HepG2 (cell line): ENCODE data around the gene AFTPH. TPM values are rescaled to one million over a fixed set of nuclear protein-coding genes. Genes with fewer than 3 reads are reported as not detected.

Source experiments
- ATAC-seq: fragments of 200-7000 bp; cut with Tn5 transposase; 3 replicates; pipeline ENCODE4 v1.9.1; 2020; ENCODE audit warnings: mild to moderate bottlenecking, moderate library complexity
- BruUV-seq: library from RNA; stranded (reverse); fragments of 400-500 nt; replicated peaks from 2 replicates; lab custom pipeline; 2021; lab: Mats Ljungman, UMichigan
- CTCF ChIA-PET: fragments of 300-600 bp; formaldehyde crosslinking; extraction: SDS; loops from one replicate; lab custom pipeline; 2021; ENCODE audit warnings: low total read pairs, inconsistent platforms, low intra/inter-chr PET ratio; lab: Yijun Ruan, JAX
- POLR2A ChIA-PET: fragments of 350-600 bp; sonication (Branson Sonifier 250); formaldehyde crosslinking; loops from one replicate; lab custom pipeline; 2020; ENCODE audit warnings: antibody characterized with exemption, inconsistent platforms; lab: Yijun Ruan, JAX
- DNase-seq: peaks from one replicate; pipeline ENCODE4 v3.0.0-alpha.2; 2015; ENCODE audit warnings: low spot score
- FAIRE-seq: peaks from 3 replicates; lab custom pipeline; 2011; peaks lifted over from hg19 to GRCh38; lab: Jason Lieb, UNC
- H2AFZ ChIP-seq: one replicate; pipeline ENCODE4 v1.6.1; 2011; ENCODE audit warnings: low read length, inconsistent platforms
- H3K27ac ChIP-seq: fragments of 300-600 bp; 3 replicates; pipeline ENCODE4 v1.8.0; 2011; ENCODE audit warnings: mixed run types, mild to moderate bottlenecking, mixed read lengths, low read length, inconsistent platforms; ENCODE audit not compliant: insufficient read depth; ENCODE audit errors: extremely low read length
- H3K27me3 ChIP-seq, 2 experiments: fragments of 200-600 bp in 1 of 2; 2 replicates in 1 of 2; 3 replicates in 1 of 2; pipeline versions ENCODE4 v1.6.0 to v1.8.0; 2011; ENCODE audit warnings: low read length in 2 of 2, mild to moderate bottlenecking in 2 of 2, moderate library complexity in 2 of 2, inconsistent platforms in 1 of 2; ENCODE audit not compliant: insufficient read depth in 2 of 2, control insufficient read depth in 1 of 2
- H3K36me3 ChIP-seq, 2 experiments: fragments of 200-600 bp in 1 of 2; replicated peaks in 1 of 2; 2 replicates in 1 of 2; 3 replicates in 1 of 2; pipeline versions ENCODE4 v1.5.1 to v1.8.0; 2011; ENCODE audit warnings: low read length in 2 of 2, inconsistent platforms in 1 of 2; ENCODE audit not compliant: insufficient read depth in 2 of 2, control insufficient read depth in 1 of 2
- H3K4me1 ChIP-seq: 2 replicates; pipeline ENCODE4 v1.5.1; 2012; ENCODE audit warnings: low read length, inconsistent platforms; ENCODE audit not compliant: insufficient read depth
- H3K4me2 ChIP-seq: 2 replicates; pipeline ENCODE4 v1.6.0; 2011; ENCODE audit warnings: low read depth, low read length, inconsistent platforms
- H3K4me3 ChIP-seq, 3 experiments: fragments of 200-600 bp in 1 of 3; sonication (generic), shearing (Covaris generic) in 1 of 3; replicated peaks in 1 of 3; 2 replicates each; pipeline ENCODE4 v1.5.1; 2011 to 2016; ENCODE audit warnings: low read length in 3 of 3, inconsistent platforms in 2 of 3, low read depth in 2 of 3, mild to moderate bottlenecking in 2 of 3, control low read depth in 1 of 3, mixed read lengths in 1 of 3; ENCODE audit not compliant: insufficient read depth in 1 of 3
- H3K79me2 ChIP-seq: one replicate; pipeline ENCODE4 v1.6.1; 2011; ENCODE audit warnings: low read length, inconsistent platforms; ENCODE audit not compliant: insufficient read depth
- H3K9ac ChIP-seq: 2 replicates; pipeline ENCODE4 v1.6.0; 2011; ENCODE audit warnings: mild to moderate bottlenecking, low read depth, low read length, inconsistent platforms; ENCODE audit not compliant: insufficient read depth
- H3K9me3 ChIP-seq: 2 replicates; pipeline ENCODE4 v1.5.1; 2012; ENCODE audit warnings: mild to moderate bottlenecking, low read length
- H4K20me1 ChIP-seq: 2 replicates; pipeline ENCODE4 v1.6.0; 2011; ENCODE audit warnings: inconsistent platforms, mild to moderate bottlenecking, low read length, moderate library complexity; ENCODE audit not compliant: insufficient read depth
- ASH2L ChIP-seq: fragments of 300-600, 200-600 bp; sonication (generic); IDR thresholded peaks from 2 replicates; pipeline ENCODE4 v1.7.0; 2017; ENCODE audit warnings: low read depth, mild to moderate bottlenecking, moderate library complexity, mixed read lengths, low read length; ENCODE audit not compliant: insufficient read length
- ATF4 ChIP-seq, 2 experiments: fragments of 450-650 bp in 1 of 2; sonication (generic) in 1 of 2; formaldehyde crosslinking; IDR thresholded peaks; 2 replicates each; pipeline versions ENCODE4 v1.5.0 to v1.8.0; 2020 to 2022; ENCODE audit warnings: mild to moderate bottlenecking in 1 of 2, missing genetic modification reagents in 1 of 2
- CENPT ChIP-seq: sonication (generic); formaldehyde crosslinking; IDR thresholded peaks from 2 replicates; pipeline ENCODE4 v1.8.0; 2022; ENCODE audit warnings: low read depth, mild to moderate bottlenecking, moderate library complexity, missing genetic modification reagents
- MLLT10 ChIP-seq: sonication (generic); formaldehyde crosslinking; IDR thresholded peaks from 2 replicates; pipeline ENCODE4 v1.4.0; 2020; ENCODE audit warnings: missing genetic modification reagents
- THAP7 ChIP-seq: sonication (generic); formaldehyde crosslinking; IDR thresholded peaks from 2 replicates; pipeline ENCODE4 v1.8.1; 2023; ENCODE audit warnings: mild to moderate bottlenecking, missing genetic modification reagents
- XBP1 ChIP-seq: sonication (generic); formaldehyde crosslinking; IDR thresholded peaks from 2 replicates; pipeline ENCODE4 v1.5.0; 2020; ENCODE audit warnings: missing genetic modification reagents
- ZNF12 ChIP-seq: sonication (generic); formaldehyde crosslinking; IDR thresholded peaks from 2 replicates; pipeline ENCODE4 v1.5.0; 2020; ENCODE audit warnings: missing genetic modification reagents
- ZNF362 ChIP-seq: sonication (generic); formaldehyde crosslinking; IDR thresholded peaks from 2 replicates; pipeline ENCODE4 v1.4.0; 2020; ENCODE audit warnings: missing genetic modification reagents, mild to moderate bottlenecking, borderline replicate concordance
- ZNF629 ChIP-seq: sonication (generic); formaldehyde crosslinking; conservative IDR thresholded peaks from 2 replicates; pipeline ENCODE4 v1.5.0; 2020; ENCODE audit warnings: missing genetic modification reagents
- ZSCAN31 ChIP-seq: sonication (generic); formaldehyde crosslinking; IDR thresholded peaks from 2 replicates; pipeline ENCODE4 v1.5.0; 2020; ENCODE audit warnings: low read depth, mild to moderate bottlenecking, missing genetic modification reagents
- whole genome bisulfite sequencing: methylation state at CpG from one replicate; pipeline ENCODE4 v1.1.6; 2017; ENCODE audit warnings: low lambda C conversion rate; 5-methylcytosine and 5-hydroxymethylcytosine counted together
- in situ Hi-C: cut with HindIII; loops from 2 replicates; pipeline ENCODE4 v1.10.0; 2017; ENCODE audit warnings: low pct_unique_long_range_greater_than_20kb; ENCODE audit not compliant: extremely low pct_ligation_motif_present
- intact Hi-C: fragments of 100-400 bp; cut with micrococcal nuclease; formaldehyde crosslinking; loops from one replicate; pipeline ENCODE4 v1.10.0; 2022; ENCODE audit not compliant: unreplicated experiment
- polyA plus RNA-seq, 8 experiments: library from polyadenylated mRNA; depleted of rRNA in 3 of 8; stranded (reverse) in 7 of 8; unstranded in 1 of 8; fragments of >200 nt; fragmentation: Illumina TruSeq in 4 of 8; extraction: Trizol in 4 of 8; gene quantifications; 2 replicates each; pipeline versions ENCODE4 v1.2.1 to v1.2.3, GENCODE V29; 2011 to 2016; ENCODE audit warnings: low read depth in 4 of 8, missing spikeins in 1 of 8, mixed read lengths in 1 of 8; ENCODE audit not compliant: insufficient read depth in 1 of 8
- total RNA-seq, 5 experiments: library from RNA; depleted of rRNA; stranded (reverse); fragments of >200 nt; fragmentation: Illumina TruSeq; extraction: Trizol; gene quantifications; 2 replicates each; pipeline ENCODE4 v1.2.3, GENCODE V29; 2016; ENCODE audit warnings: low read depth in 1 of 5
- TF ChIP-seq, protein P1 (sequence below): sonication (generic); formaldehyde crosslinking; conservative IDR thresholded peaks from 2 replicates; pipeline ENCODE4 v1.8.1; 2023; ENCODE audit warnings: missing genetic modification reagents

Gene AFTPH
- total and polyA plus RNA-seq, 2 of the 13 experiments (the other 11 are each of a cell fraction or from before 2014, with no cell fraction given): 27.5 to 36.8 TPM

GRCh38 chr2:64479259-64480117 lies 44.6 kb upstream of the AFTPH start:
- H2AFZ ChIP-seq: no peak overlapping the region
- TF ChIP-seq ZSCAN31 (CRISPR knock-in tag) (peak; percentile 91), THAP7 (CRISPR knock-in tag) (no peak)
- in situ Hi-C loops: loop anchor here (10.0 kb wide), 1 partner anchor 425 kb away; no protein-coding TSS in a partner anchor

DNA sequence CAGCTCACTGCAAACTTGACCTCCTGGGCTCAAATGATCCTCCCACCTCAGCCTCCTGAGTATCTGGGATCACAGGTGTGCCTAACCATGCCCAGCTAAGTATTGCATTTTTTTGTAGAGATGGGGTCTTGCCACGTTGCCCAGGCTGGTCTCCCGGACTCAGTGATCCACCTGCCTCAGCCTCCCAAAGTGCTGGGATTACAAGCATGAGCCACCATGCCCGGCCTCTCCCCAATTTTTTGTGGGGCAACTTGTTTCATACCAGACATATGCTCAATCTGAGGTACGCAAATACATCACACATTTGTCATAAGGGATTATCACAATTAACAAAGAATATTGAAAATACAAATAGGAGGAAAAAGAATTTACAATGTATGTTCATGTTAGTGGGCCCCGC lies 42.5 kb upstream of the AFTPH start:
- BruUV-seq: no TSS peak
- Histone ChIP-seq H4K20me1 (no peaks in the 10 kb centered on the region), H3K4me3 (no peak overlapping the region), H3K4me2 (no peak overlapping the region), H3K9me3 (no peaks in the 10 kb centered on the region), H3K9ac (no peak overlapping the region), H2AFZ (no peak overlapping the region), H3K36me3 (no peaks in the 10 kb centered on the region), H3K27ac (no peak overlapping the region), H3K79me2 (no peaks in the 10 kb centered on the region), H3K27me3 (peaks cover 5 to 27% of the 10 kb centered on the region in 2 experiments; a peak in 3 of 5 replicates), H3K4me1 (0 out of 2 replicates have a peak, but pooled peaks cover 6% of the 10 kb centered on the region)
- intact Hi-C loops (no loop called here), in situ Hi-C loops (loop anchor here (10.0 kb wide), 1 partner anchor 427 kb away; no protein-coding TSS in a partner anchor)
- no peak for FAIRE-seq
- WGBS: 31% methylated on average over 4 of the region's 5 CpGs
- ChIA-PET POLR2A (no interaction called here), CTCF (no interaction called here)
- no peak for ATAC-seq
- no peak for DNase-seq
- TF ChIP-seq, protein P1, sequence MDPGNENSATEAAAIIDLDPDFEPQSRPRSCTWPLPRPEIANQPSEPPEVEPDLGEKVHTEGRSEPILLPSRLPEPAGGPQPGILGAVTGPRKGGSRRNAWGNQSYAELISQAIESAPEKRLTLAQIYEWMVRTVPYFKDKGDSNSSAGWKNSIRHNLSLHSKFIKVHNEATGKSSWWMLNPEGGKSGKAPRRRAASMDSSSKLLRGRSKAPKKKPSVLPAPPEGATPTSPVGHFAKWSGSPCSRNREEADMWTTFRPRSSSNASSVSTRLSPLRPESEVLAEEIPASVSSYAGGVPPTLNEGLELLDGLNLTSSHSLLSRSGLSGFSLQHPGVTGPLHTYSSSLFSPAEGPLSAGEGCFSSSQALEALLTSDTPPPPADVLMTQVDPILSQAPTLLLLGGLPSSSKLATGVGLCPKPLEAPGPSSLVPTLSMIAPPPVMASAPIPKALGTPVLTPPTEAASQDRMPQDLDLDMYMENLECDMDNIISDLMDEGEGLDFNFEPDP: no peak
- TF ChIP-seq XBP1 (CRISPR knock-in tag) (no peak), MLLT10 (no peak), ASH2L (no peak), ZNF362 (CRISPR knock-in tag) (no peak), ZNF12 (CRISPR knock-in tag) (no peak), CENPT (CRISPR knock-in tag) (no peak), ZNF629 (CRISPR knock-in tag) (no peak), ATF4 (CRISPR knock-in tag; IDR thresholded peaks at IDR 0.05) (no peak)

More at GRCh38 chr2:64479259-64480117, 44.6 kb upstream of the AFTPH start:
- BruUV-seq: no TSS peak
- intact Hi-C loops: no loop called here
- DNase-seq: no peak
- WGBS: 58% methylated on average over 10 of the region's 10 CpGs
- Histone ChIP-seq H3K79me2 (no peaks in the 10 kb centered on the region), H3K9me3 (no peaks in the 10 kb centered on the region), H4K20me1 (no peaks in the 10 kb centered on the region), H3K27ac (no peak overlapping the region), H3K9ac (no peak overlapping the region), H3K27me3 (peaks cover 0 to 12% of the 10 kb centered on the region in 2 experiments; a peak in 2 of 5 replicates), H3K4me1 (0 out of 2 replicates have a peak, but pooled peaks cover 6% of the 10 kb centered on the region), H3K36me3 (no peaks in the 10 kb centered on the region), H3K4me3 (no peak overlapping the region), H3K4me2 (no peak overlapping the region)
- CTCF ChIA-PET: no interaction called here
- POLR2A ChIA-PET: interaction anchor here (1.2 kb wide), 1 partner anchor 26 kb away, joined by 3 read pairs; no protein-coding TSS in a partner anchor
- ATAC-seq: peak; percentile 50
- FAIRE-seq: no peak
